Progenitor cell of endocrine pancreas (in vitro differentiated cells): ENCODE results near the gene HMHB1. TPM values are rescaled to one million over a fixed set of nuclear protein-coding genes. Genes with fewer than 3 reads are reported as not detected.

Experiments
- DNase-seq: peaks from one replicate; pipeline ENCODE4 v3.0.0; 2021; ENCODE audit warnings: low spot score; ENCODE audit not compliant: unreplicated experiment
- H3K27ac Mint-ChIP-seq: 2 replicates; pipeline ENCODE4 v1.8.0; 2021; ENCODE audit warnings: mild to moderate bottlenecking, moderate library complexity, mixed read lengths
- H3K27me3 Mint-ChIP-seq: 2 replicates; pipeline ENCODE4 v1.8.0; 2021; ENCODE audit warnings: mixed read lengths
- H3K36me3 Mint-ChIP-seq: 2 replicates; pipeline ENCODE4 v1.8.0; 2022; ENCODE audit warnings: mixed read lengths; ENCODE audit not compliant: insufficient read depth
- H3K4me1 Mint-ChIP-seq: 2 replicates; pipeline ENCODE4 v1.8.0; 2021; ENCODE audit warnings: low read depth, mixed read lengths
- H3K4me3 Mint-ChIP-seq: 2 replicates; pipeline ENCODE4 v1.8.0; 2021; ENCODE audit warnings: low read depth, mild to moderate bottlenecking, moderate library complexity, mixed read lengths
- H3K9me3 Mint-ChIP-seq: 2 replicates; pipeline ENCODE4 v1.8.0; 2021; ENCODE audit warnings: low read depth, mixed read lengths
- total RNA-seq: library from RNA; stranded (reverse); gene quantifications from 2 replicates; pipeline ENCODE4 v1.2.1, GENCODE V29; 2021
- TF ChIP-seq, protein P1 (sequence below): fragments of 200-600 bp; sonication (generic); IDR thresholded peaks from one replicate; pipeline ENCODE4 v1.5.0; 2021; ENCODE audit warnings: antibody characterized with exemption, mild to moderate bottlenecking; ENCODE audit not compliant: unreplicated experiment

HMHB1 gene
- total RNA-seq, 1 donor from 2014 or later = not detected

DNA sequence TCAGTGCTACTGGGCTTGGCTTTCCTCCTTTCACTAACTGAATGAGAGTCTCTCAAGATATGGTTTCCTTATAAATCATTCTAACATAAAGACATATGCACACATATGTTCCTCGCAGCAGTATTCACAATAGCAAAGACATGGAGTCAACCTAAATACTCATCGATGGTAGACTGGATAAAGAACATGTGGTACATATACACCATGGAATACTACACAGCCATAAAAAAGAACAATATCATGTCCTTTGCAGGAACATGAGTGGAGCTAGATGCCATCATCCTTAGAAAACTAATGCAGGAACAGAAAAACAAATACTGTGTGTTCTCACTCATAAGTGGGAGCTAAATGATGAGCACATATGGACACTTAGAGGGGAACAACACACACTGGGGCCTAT lies 32.5 kb upstream of the HMHB1 start:
- peaks cover 3% of the 10 kb centered on the region for H3K27me3 Mint-ChIP-seq
- H3K4me1 Mint-ChIP-seq = no peaks in the 10 kb centered on the region
- no peak for DNase-seq
- no peak overlapping the region for H3K27ac Mint-ChIP-seq
- TF ChIP-seq, protein P1, sequence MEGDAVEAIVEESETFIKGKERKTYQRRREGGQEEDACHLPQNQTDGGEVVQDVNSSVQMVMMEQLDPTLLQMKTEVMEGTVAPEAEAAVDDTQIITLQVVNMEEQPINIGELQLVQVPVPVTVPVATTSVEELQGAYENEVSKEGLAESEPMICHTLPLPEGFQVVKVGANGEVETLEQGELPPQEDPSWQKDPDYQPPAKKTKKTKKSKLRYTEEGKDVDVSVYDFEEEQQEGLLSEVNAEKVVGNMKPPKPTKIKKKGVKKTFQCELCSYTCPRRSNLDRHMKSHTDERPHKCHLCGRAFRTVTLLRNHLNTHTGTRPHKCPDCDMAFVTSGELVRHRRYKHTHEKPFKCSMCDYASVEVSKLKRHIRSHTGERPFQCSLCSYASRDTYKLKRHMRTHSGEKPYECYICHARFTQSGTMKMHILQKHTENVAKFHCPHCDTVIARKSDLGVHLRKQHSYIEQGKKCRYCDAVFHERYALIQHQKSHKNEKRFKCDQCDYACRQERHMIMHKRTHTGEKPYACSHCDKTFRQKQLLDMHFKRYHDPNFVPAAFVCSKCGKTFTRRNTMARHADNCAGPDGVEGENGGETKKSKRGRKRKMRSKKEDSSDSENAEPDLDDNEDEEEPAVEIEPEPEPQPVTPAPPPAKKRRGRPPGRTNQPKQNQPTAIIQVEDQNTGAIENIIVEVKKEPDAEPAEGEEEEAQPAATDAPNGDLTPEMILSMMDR = no peak
- H3K36me3 Mint-ChIP-seq = no peaks in the 10 kb centered on the region
- peaks cover 4% of the 10 kb centered on the region for H3K9me3 Mint-ChIP-seq
- H3K4me3 Mint-ChIP-seq = no peak overlapping the region

- Mint-ChIP-seq H3K4me3 (no peak overlapping the region), H3K9me3 (peaks cover 4% of the 10 kb centered on the region), H3K36me3 (no peaks in the 10 kb centered on the region), H3K4me1 (no peaks in the 10 kb centered on the region), H3K27ac (no peak overlapping the region), H3K27me3 (peaks cover 3% of the 10 kb centered on the region)
- TF ChIP-seq, protein P1 = no peak
- no peak for DNase-seq
These were observed 29.9 kb upstream of the HMHB1 start for GRCh38 chr5:143781993-143782520.

DNA sequence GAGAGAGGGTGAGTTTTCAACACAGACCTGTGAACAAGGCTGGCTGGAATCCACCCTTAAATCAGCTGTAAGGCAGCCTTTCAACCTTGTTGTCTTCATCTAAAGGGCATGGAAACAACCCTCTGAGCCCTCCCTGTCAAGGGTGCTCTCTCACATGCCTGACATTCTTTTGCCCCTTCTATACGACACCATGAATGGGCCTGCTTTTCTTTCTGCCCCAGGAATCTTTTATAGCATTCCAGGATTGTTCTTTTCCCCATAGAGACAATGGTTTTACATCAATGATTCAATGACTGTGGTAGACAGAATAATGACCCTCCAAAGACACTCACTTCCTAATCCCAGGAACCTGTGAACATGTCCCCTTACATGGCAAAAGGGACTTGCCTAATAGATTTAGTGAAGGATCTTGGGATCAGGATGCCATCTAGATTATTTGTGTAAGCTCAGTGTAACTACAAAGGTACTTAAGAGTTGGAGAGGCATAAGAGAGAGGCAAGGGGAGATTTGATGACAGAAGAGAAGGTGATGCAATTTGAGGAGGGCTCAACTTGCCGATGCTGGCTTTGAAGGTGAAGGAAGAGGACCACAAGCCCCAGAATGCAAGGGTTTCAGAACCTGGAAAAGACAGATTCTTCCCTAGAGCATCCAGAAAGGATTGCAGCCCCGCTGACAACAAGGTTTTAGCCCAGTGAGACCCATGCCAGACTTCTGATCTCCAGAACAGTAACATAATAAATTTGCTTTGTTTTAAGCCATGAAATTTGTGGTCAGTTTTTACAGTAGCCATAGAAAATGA lies 29.2 kb upstream of the HMHB1 start:
- Mint-ChIP-seq H3K27me3 (peaks cover 3% of the 10 kb centered on the region), H3K27ac (peak overlapping the region; percentile 3), H3K9me3 (peaks cover 4% of the 10 kb centered on the region), H3K36me3 (no peaks in the 10 kb centered on the region), H3K4me3 (no peak overlapping the region), H3K4me1 (no peaks in the 10 kb centered on the region)
- no peak for DNase-seq
- TF ChIP-seq, protein P1 = no peak

DNA sequence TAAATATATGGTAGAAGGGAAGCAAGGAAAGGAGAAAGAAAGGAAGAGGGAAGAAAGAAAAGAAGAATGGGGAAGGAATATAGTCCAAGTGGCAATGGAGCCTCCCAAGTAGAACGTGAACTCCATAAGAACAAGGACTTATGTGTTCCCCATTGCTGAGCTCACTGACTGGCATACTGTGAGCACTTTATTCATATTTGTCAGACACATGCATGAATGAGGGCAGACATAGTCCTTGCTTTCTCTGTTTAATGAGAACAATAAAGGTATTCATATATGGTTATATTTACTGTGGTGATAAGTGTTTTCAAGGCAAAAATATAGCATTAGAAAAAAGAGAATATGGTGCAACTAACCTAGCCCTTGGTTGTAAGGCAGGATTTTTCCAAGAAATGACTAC lies 23.6 kb upstream of the HMHB1 start:
- no peaks in the 10 kb centered on the region for H3K9me3 Mint-ChIP-seq
- H3K4me3 Mint-ChIP-seq = no peak overlapping the region
- no peaks in the 10 kb centered on the region for H3K27me3 Mint-ChIP-seq
- H3K27ac Mint-ChIP-seq = no peak overlapping the region
- TF ChIP-seq, protein P1 = no peak
- no peaks in the 10 kb centered on the region for H3K4me1 Mint-ChIP-seq
- H3K36me3 Mint-ChIP-seq = no peaks in the 10 kb centered on the region
- DNase-seq = no peak

DNA sequence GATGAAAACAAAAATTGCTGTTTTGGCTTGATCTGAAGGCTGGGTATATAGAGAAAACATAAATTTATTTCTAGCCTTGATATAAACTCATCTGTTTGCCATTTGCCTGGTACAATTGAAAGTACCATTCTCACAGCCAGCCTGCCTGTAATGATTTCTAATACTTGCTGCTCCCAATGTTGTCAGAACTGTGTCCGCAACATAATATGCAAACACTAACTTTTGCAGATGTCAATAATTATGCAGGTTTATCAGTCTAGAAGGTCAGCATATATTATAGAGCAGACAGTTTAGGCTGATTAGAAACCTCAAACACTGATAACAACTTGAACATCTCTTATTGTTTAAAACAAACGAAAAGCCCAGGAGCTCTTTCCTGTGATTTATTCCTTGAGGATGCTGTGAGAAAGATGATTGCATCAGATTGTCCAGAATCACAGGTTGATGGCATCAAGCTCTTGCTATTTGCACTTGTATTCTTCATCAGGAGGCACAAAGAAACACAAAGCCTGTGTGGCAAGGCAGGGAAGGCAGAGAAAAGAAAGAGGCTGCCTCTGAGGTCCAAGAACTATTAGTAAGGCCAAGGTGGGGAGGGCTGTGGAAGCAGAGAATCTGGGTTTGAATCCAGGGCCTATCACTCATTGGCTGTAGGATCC lies 21.4 kb upstream of the HMHB1 start:
- TF ChIP-seq, protein P1 = no peak
- no peaks in the 10 kb centered on the region for H3K4me1 Mint-ChIP-seq
- no peaks in the 10 kb centered on the region for H3K9me3 Mint-ChIP-seq
- H3K27me3 Mint-ChIP-seq = peaks cover 3% of the 10 kb centered on the region
- no peak overlapping the region for H3K27ac Mint-ChIP-seq
- no peak for DNase-seq
- H3K36me3 Mint-ChIP-seq = no peaks in the 10 kb centered on the region
- H3K4me3 Mint-ChIP-seq = no peak overlapping the region
